ENCODE results near the gene BABAM2.
"Not testable (repeated sequence)": the region's sequence is repeated elsewhere in the genome, so short reads cannot be mapped to it uniquely, and the experiment has no call there.

The BABAM2 gene

DNA sequence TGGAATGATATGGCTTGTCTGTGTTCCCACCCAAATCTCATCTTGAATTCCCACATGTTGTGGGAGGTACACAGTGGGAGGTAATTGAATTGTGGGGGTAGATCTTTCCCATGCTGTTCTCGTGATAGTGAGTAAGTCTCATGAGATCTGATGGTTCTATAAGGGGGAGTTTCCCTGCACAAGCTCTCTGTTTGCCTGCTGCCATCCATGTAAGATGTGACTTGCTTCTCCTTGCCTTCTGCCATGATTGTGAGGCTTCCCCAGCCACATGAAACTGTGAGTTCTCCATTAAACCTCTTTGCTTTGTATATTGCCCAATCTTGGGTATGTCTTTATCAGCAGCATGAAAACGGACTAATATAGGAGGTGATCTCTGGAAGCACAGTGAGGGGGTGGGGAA is 78.4 kb downstream of the BABAM2 start:
- not testable (repeated sequence) for H3K4me3 ChIP-seq (ENCODE audit: low read depth, low read length)

DNA sequence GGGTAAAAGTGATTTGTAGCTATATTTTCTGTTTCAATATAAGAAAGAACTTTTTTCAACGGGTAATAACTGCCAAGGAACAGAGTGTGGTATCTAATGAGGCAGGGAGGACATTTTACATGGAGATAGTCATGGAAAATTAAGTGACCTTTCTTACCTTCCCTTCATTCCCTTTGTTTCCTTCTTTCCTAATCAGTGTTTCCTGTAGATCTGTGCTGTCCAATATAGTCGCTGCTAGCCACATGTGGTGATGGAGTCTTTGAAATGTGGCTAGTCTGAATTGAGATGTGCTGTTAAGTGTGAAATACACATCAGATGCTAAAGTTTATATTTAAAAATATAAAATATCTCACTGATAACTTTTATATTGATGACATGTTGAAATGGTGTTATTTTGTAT is 81.8 kb downstream of the BABAM2 start:
- H3K4me3 ChIP-seq (ENCODE audit: low read depth, low read length): no peak overlapping the region

DNA sequence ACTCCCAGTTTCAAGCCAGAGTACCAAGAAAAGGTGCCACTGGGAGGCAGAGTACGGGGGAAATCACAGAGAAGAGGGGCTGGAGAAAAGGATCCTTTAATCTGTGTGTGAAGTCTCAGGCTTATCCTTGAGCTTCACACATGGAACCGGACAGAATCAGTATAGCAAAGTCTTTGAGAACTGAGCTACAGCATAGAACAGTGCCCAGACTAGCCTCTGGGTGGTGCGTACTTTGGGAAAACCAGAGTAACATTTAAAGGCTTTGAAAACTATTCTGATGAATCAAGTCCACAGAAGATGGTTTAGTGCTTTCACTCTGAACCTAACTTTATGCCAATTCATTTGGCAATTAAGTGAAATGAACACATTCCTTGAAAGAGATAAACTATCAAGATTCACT is 83.1 kb downstream of the BABAM2 start:
- no peak overlapping the region for H3K4me3 ChIP-seq (ENCODE audit: low read depth, low read length)

DNA sequence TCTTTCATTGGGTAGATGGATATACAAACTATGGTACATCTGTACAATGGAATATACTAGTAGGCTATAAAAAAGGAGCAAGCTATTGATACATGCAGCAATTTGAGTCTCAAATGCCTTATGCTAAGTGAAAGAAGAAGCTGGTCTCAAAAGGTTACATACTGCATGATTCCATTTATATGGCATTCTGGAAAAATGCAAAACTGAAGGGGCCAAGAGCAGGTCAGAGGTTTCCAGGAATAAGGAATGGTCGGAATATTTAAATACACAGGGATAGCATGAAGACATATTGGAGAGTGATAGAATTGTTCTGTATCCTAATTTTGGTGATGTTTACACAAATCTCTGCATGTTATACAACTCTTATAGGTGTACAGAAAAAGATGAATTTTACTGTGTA is 85.8 kb downstream of the BABAM2 start:
- H3K4me3 ChIP-seq (ENCODE audit: low read depth, low read length): no peak overlapping the region

DNA sequence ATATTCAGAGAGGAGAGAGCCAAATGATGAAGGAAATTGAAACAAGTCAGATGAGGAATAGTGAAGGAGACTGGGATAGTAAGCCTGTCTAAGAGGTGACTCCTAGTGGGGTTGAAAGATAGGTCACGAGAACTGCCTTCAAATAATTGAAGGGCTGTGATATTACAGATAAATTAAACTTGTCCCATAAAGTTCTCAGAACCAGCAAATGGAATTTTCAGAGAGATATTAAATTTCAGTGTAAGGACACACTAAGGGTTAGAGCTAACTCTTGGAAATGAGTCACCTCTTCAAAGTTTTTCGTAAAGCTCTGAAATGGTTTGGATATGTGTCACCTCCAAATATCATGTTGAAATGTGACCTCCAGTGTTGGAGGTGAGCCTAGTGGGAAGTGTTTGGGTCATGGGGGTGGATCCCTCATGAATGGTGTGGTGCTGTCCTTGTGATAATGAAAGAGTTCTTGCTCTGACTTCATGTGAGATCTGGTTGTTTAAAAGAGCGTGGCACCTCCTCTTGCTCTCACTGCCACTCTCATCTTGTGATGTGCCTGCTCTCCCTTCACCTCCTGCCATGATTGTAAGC is 87.3 kb downstream of the BABAM2 start:
- H3K4me3 ChIP-seq (ENCODE audit: low read depth, low read length): no peak overlapping the region

DNA sequence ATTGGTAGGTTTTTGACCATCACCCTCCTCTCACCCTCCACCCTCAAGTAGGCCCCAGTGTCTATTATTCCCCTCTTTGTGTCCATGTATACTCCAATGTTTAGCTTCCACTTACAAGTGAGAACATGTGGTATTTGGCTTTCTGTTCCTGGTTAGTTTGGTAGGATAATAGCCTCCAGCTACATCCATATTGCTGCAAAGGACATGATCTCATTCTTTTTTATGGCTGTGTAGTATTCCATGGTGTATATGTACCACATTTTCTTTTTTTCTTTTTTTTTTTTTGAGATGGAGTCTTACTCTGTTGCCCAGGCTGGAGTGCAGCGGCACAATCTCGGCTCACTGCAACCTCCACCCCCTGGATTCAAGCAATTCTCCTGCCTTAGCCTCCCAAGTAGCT is 88.2 kb downstream of the BABAM2 start:
- not testable (repeated sequence) for H3K4me3 ChIP-seq (ENCODE audit: low read depth, low read length)

DNA sequence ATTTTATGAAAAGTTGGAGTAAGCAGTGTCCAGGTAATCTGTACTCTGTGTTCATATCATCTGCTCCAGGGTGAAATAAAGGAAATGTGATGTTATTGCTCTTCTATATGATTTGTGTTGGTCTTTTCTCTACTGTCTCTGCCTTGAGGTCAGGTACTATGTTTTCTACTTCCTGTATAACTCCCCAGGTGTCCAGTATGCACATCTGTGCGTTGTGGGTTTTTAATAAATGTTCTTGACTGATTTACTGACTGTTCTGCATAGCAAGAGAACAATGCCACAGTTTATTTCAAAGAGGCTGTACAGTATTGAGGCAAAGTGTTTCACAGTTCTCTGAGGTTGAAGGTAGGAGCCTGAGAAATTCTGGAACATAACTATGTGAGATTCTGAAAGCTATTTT is 89.7 kb downstream of the BABAM2 start:
- H3K4me3 ChIP-seq (ENCODE audit: low read depth, low read length): no peak overlapping the region

DNA sequence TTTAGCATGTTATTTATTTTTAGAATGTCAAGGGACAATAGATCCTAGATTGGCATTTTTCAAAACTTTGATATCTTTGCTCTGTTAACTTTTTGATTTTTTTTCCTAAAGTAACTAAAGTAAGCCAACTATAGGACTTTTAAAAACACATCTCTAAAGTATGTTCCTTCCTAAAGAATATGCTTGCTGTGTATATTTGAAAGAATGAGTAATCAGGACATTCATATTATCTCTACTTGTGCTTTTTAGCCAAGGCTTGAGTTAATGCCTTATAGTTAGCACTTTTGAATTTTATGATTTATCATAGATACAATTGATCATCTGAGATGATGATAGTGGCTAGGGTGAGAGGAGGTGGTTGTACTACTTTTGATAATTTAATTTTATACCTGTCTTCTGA is 93.6 kb downstream of the BABAM2 start:
- no peak overlapping the region for H3K4me3 ChIP-seq (ENCODE audit: low read depth, low read length)

DNA sequence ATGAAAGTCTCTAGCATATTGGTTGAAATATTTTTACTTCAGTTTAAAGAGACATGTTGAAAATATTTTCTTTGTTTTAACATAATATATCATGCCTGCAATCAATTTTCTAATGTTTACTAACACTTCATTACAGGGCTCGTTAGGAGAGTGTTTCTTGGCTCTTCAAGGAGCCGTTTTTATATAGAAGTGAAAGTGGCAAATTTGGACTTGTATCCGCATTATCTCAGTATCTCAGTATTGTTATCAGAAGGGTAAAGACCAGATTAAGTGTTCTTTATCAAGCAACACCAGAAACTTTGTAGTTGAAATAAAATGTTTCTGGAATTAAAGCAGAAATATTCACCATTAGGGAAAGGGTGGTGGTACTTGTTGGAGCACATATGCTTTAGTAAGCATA is 97.8 kb downstream of the BABAM2 start:
- no peak overlapping the region for H3K4me3 ChIP-seq (ENCODE audit: low read depth, low read length)

DNA sequence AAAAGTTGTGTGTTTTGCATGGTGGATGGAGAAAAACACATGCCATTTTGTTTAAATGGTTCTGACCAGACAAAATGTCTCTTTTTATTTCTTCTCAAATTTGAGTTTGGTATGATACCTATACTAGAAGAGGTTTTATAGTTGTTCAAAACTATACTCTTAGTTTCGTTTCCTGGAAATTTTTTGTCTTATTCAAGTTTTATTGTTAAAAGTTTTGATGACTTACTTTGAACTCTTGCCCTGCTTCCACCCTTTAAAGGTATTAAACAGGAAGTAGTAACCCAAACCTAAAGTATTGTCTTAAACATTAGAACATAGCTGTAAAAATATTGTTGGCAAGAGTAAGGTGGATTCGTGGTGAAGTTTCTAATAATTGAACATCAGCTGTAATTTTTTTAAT is 98.2 kb downstream of the BABAM2 start:
- H3K4me3 ChIP-seq (ENCODE audit: low read depth, low read length): no peak overlapping the region

DNA sequence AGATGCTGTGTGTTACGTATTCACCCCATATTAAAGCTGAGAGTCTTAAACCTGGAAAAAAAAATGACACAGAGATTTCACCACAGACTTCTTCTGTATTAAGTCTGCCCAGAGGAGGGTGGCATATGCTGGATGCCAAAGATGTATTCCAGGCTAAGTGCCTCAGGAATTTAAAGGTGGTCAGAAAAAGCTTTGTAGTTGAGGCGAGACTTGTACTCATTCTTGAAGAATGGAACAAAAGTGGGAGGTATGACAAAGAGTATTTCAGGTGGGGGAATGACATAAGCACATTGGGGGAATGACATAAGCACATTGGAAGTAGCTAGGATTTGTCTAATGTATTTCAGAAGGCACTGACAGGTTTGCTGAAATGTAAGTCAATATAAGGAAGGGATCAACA is 98.6 kb downstream of the BABAM2 start:
- H3K4me3 ChIP-seq (ENCODE audit: low read depth, low read length): no peak overlapping the region

DNA sequence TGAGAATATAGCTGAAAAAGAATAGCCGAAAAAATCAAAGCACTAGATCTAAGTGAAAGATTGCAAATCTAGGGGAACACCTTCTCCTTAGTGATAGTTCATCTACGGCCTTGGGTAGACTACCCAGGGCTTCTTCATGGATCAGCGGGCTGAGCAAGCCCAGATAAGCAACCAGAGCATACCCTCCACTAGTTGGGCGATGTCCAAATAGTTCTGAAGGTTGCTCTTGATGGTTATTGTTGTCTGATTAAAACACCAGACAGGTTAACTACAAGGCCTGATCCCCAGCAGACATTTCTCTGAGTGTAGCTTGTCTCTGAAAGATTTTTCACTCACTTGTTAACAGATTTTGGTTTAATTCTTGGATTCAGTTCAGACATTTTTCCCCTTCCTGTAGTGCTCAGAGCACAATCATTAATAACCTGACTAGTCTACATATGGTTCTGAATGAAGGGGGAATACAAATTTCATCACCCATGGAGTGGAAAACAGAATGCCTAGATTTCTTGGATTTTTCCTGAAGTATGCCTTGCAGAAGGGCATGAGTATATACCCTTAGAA is 99.6 kb downstream of the BABAM2 start:
- no peak overlapping the region for H3K4me3 ChIP-seq (ENCODE audit: low read depth, low read length)

DNA sequence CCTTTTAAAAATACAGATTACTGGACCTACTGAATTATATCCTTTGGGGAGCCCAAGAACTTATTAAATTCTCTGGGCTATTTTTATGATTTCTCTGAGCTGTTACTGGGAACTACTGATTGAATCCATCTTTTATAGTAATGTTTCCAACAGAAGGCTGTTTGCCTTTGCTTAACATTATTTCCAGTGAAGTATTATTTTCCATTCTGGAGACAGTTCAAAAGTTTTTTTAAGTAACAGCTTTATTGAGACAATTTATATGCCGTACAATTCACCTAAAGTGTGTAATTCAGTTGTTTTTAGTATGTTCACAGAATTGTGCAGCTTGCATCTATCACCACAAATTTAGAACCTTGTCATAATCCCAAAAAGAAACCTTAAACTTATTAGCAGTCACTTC is 100.6 kb downstream of the BABAM2 start:
- no peak overlapping the region for H3K4me3 ChIP-seq (ENCODE audit: low read depth, low read length)

DNA sequence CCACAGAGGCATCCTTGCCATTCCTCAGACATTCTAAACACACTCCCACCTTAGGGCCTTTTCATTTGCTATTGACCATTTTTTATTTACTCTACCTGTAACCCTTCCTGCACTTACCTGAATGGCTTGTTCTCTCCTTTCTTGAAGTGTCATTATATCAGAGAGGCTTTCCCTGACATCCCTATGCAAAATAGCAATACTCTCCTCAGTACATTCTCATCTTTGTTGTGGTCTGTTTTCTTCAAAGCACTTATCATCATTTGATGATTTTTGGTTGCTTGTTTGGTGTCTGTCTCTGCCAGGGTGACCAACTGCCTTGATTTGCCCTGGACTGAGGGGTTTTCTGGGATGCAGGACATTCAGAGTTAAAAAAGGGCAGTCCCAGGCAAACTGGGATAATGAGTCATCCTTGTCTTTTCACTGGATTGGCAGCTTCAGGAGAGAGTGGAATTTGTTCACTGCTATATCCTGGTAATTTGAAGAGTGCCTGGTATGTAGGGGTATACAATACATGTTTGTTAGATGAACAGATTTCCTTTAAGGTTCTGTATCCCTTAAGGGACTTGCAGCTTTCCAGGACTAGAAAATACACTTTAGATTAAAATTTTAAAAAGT is 102.4 kb downstream of the BABAM2 start:
- no peak overlapping the region for H3K4me3 ChIP-seq (ENCODE audit: low read depth, low read length)

DNA sequence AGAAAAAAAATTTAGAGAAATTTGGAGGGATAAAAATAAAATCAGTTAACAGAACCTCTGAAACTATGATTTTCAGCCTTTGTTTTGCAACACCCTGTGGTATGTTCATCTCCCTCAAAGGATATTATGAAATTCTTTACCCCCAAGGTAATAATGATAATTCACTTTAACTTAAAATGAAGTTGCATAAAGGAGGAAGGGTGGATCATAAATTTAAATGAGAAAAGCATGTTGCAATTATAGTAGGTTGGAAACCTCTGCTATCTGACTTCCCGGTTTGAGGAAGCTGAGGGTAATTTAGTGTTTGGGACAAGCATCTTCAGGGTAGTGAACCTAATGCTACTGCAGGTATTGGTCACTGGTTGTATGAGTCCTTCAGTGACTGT is 102.9 kb downstream of the BABAM2 start:
- H3K4me3 ChIP-seq (ENCODE audit: low read depth, low read length): no peak overlapping the region

DNA sequence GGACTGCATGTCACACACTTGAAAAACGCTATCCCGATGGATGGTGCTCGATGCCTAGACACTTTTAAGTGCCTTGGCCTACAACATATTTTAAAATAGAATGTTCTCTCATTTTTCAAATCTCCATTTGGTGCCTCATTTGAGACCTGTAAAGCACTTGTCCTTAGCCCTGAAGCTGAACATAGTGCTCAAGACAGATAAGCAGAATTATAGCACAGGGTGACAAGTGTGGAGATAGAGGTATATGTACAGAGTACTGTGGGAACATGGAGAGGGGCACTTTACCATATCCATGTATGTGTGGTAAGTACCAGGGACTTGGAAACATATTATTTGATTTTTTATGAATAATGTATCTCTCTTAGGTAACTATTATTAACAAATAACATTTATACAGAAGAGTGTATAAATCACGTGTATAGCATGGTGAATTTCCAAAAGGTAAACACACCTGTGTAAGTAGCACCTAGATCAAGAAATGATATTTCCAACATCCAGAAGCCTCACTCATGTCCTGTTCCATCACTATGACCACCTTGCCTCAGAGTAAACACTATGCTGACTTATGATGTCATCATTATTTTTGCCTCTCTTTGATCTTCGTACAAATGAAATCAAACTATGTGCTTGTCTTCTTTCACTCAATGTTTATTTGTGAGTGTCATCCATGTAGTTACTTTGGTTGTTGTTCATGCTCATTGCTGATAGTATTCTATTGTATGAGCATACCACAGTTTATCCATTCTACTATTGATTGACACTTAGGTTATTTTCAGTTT is 103.6 kb downstream of the BABAM2 start:
- no peak overlapping the region for H3K4me3 ChIP-seq (ENCODE audit: low read depth, low read length)

DNA sequence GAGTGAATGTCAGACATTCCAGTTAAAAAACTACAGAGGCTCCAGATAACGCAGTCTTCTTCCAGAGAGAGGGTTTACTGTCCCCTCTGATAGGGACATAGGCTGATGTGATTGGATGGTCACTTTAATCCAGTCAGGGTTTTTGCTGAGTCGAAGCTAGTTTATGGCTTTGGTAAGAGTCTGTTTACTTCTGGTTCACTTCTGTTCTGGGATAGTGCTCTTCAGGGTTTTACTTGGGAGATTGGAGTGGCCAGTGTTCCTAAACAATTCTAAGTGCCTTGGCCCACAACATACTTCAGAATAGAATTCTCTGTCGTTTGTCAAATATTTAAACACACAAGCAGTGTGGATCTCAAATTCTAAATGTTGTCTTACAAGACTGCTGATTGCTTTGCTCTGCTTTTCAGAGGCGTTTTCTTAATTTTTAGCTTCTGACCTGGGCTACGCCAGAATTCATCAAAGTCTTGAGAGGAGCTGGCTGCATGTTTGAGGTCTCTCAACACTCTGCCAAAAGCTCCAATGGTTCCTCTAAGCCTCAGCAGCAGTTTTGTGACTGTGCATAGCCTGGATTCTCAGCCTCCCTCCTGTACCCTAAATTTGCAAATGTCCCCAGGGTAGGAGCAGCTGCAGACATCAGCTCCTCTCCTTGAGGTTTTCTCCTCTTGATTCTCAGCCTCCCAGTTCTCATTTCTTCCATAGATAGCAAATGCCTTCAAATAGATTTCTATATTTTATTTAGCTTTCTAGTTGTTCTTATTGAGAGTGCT is 105.8 kb downstream of the BABAM2 start:
- H3K4me3 ChIP-seq (ENCODE audit: low read depth, low read length): no peak overlapping the region

DNA sequence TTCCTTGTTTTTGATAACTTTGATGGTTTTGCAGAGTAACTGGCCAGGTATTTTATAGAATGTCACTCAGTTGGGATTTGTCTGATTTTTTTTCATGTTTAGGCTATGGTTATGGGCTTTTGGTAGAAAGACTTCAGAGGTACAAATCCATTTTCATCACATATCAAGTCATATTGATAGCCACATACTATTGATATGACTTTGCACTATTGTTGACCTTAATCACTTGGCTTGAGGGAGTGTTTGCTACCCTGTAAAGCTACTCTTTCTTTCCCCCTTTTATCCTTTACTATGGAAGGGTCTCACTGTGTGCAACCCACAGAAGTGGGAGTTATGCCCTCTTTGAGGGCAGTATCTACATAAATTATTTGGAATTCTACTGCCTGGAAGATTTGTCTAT is 109.8 kb downstream of the BABAM2 start:
- no peak overlapping the region for H3K4me3 ChIP-seq (ENCODE audit: low read depth, low read length)

DNA sequence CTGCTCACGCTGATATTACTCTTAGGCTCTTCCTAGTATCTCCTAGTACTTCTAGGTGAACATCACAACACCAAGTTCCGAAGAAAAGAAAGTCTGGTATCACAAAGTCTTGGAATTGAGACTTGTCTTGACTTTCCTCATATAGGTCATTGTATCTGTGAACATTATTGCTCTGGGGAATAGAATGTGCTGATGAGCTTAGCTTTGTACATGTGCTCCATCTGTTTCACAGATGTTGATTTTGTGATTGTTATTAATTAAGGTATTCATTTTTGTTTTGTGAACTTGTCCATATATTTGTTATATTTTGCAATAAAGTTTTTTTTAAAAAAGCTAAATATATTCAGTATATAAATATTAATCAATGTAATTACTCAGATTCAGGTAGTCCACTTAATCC is 111.7 kb downstream of the BABAM2 start:
- H3K4me3 ChIP-seq (ENCODE audit: low read depth, low read length): no peak overlapping the region

DNA sequence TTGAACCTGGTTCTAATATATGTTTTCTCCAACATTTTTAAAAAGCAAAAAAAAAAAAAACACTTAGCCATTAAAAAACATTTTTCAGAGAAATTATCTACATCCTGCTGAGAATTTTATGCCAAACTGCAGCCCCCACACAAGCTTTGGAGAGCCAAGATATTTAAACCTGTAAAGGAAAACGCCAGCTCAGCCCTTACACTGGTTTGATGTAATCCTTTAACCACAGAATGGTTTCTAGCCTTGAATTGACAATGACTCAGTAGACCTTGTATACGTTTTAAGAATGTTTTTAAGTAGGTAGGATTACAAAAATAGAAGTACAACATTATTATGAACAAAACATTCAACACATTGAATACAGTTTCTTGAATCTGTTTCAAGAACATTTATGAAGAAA is 113.6 kb downstream of the BABAM2 start:
- H3K4me3 ChIP-seq (ENCODE audit: low read depth, low read length): no peak overlapping the region

DNA sequence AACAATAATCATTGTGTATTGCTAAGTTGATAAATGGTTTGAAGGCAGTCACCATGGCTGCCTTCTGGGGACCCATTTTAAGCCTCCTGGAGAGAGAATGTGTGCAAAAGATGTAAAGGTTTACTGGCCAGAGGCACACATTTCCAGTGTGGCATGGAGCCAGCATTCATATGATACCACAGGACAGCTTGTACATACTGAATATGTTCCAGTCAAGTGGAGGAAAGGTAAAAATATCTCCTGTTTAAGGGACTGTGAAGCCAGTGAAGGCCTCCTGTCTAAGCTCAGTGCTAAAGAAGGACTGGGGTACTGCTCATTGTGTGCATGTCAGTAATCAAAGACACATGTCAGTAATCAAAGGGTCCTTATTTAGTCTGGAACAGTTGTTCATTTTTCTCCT is 119.2 kb downstream of the BABAM2 start:
- H3K4me3 ChIP-seq (ENCODE audit: low read depth, low read length): no peak overlapping the region

Measured in iPS-11a (cell line).